Panc1 (cell line): ENCODE measurements around the gene NOTCH4. TPM values are rescaled to one million over a fixed set of nuclear protein-coding genes. Genes with fewer than 3 reads are reported as not detected.

Experiments
- ATAC-seq: fragments of 200-7000 bp; cut with Tn5 transposase; 2 replicates; pipeline ENCODE4 v1.9.1; 2020; ENCODE audit warnings: mild to moderate bottlenecking, moderate library complexity
- BruUV-seq: library from RNA; stranded (reverse); fragments of 400-500 nt; replicated peaks from 2 replicates; lab custom pipeline; 2021; lab: Mats Ljungman, UMichigan
- CTCF ChIA-PET: fragments of 300-600 bp; sonication (Branson Sonifier 250); formaldehyde crosslinking; loops from one replicate; lab custom pipeline; 2022; ENCODE audit warnings: antibody characterized with exemption; lab: Charles Lee
- POLR2A ChIA-PET: fragments of 300-600 bp; sonication (Branson Sonifier 250); formaldehyde crosslinking; loops from one replicate; lab custom pipeline; 2022; ENCODE audit warnings: antibody characterized with exemption; lab: Charles Lee
- DNase-seq: peaks from one replicate; pipeline ENCODE4 v3.0.0-alpha.2; 2010; ENCODE audit warnings: low read depth, low spot score
- H3K27ac ChIP-seq: 2 replicates; pipeline ENCODE4 v1.5.1; 2011; ENCODE audit warnings: mild to moderate bottlenecking, low read length, inconsistent platforms
- H3K27me3 ChIP-seq: fragments of 200-500 bp; sonication (Bioruptor generic); 2 replicates; pipeline ENCODE4 v1.6.0; 2014; ENCODE audit warnings: low read length, inconsistent platforms; ENCODE audit not compliant: control insufficient read depth, insufficient read depth
- H3K36me3 ChIP-seq: fragments of 200-500 bp; sonication (Bioruptor generic); 2 replicates; pipeline ENCODE4 v1.5.1; 2014; ENCODE audit warnings: inconsistent platforms, mild to moderate bottlenecking, low read length, moderate library complexity; ENCODE audit not compliant: control insufficient read depth, insufficient read depth
- H3K4me1 ChIP-seq: 2 replicates; pipeline ENCODE4 v1.5.1; 2011; ENCODE audit warnings: inconsistent platforms, mild to moderate bottlenecking, low read length, moderate library complexity; ENCODE audit not compliant: control insufficient read depth, insufficient read depth
- H3K4me3 ChIP-seq, 2 experiments: 2 replicates each; pipeline ENCODE4 v1.5.1; 2011 to 2012; ENCODE audit warnings: low read depth in 2 of 2, low read length in 2 of 2, mild to moderate bottlenecking in 2 of 2, inconsistent platforms in 1 of 2, moderate library complexity in 1 of 2
- H3K9me3 ChIP-seq: fragments of 200-500 bp; sonication (Bioruptor generic); 2 replicates; pipeline ENCODE4 v1.5.1; 2014; ENCODE audit warnings: low read depth, mild to moderate bottlenecking, inconsistent platforms, low read length, moderate library complexity; ENCODE audit not compliant: control insufficient read depth, insufficient read depth
- POLR2AphosphoS5 ChIP-seq: IDR thresholded peaks from 2 replicates; pipeline ENCODE4 v1.6.1; 2012; ENCODE audit warnings: mild to moderate bottlenecking, low read depth, low read length, moderate library complexity
- SIN3A ChIP-seq: IDR thresholded peaks from 2 replicates; pipeline ENCODE4 v1.6.1; 2012; ENCODE audit warnings: low read depth, mild to moderate bottlenecking, low read length, moderate library complexity, borderline replicate concordance; ENCODE audit not compliant: insufficient read depth
- TCF7L2 ChIP-seq: IDR thresholded peaks from 2 replicates; pipeline ENCODE4 v1.6.1; 2011; ENCODE audit warnings: mild to moderate bottlenecking, low read depth, low read length, inconsistent platforms
- in situ Hi-C: cut with HindIII; loops from 2 replicates; pipeline ENCODE4 v1.10.0; 2016; ENCODE audit warnings: low sequenced_read_pairs, low pct_unique_long_range_greater_than_20kb
- intact Hi-C: fragments of 100-400 bp; cut with micrococcal nuclease; formaldehyde crosslinking; loops from one replicate; pipeline ENCODE4 v1.10.0; 2022; ENCODE audit not compliant: unreplicated experiment
- total RNA-seq: library from RNA; stranded (reverse); gene quantifications from one replicate; pipeline ENCODE4 v1.2.1, GENCODE V29; 2021; ENCODE audit not compliant: unreplicated experiment
- TF ChIP-seq, protein P1 (sequence below), 2 experiments: IDR thresholded peaks; 2 replicates each; pipeline ENCODE4 v1.6.1; 2011 to 2012; ENCODE audit warnings: low read depth in 2 of 2, control low read depth in 1 of 2, low read length in 1 of 2, mild to moderate bottlenecking in 1 of 2, moderate library complexity in 1 of 2; ENCODE audit not compliant: insufficient read depth in 1 of 2

Gene NOTCH4
- total RNA-seq, 1 experiment from 2014 or later, result 2.0 TPM

DNA sequence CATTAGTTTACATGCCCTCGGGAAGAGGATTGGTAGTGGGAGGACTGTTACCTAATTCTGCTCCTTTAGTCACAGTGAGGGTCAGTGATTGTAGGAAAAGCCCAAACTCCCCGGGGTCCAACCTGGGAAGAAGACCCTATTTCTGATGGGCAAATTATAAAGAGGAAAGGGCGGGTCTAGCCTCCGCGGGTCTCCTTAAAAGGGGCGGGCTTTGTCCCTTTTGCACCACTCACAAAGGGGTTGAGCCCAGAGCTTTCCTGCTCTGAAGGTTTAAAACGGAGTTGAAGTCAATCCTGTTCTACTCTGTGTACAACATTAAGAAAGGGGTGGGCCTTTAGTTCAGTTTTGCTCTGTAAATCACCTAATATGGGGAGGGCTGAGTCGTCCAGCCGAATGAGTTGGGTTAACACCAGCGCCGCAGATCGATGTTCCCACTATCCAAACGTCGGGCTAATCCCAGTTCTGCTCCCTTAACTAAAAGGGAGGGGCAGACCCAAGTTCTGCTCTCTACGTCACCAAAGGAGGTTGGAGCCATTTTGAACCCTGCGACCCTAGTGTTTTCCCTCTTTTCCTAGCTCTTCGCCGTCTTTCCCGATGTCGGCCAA lies 46.6 kb downstream of the NOTCH4 start:
- no TSS peak for BruUV-seq
- CTCF ChIA-PET, result interaction anchor here (0.6 to 1.4 kb wide), 2 partner anchors 13 to 18 kb away, joined by 3 read pairs; no protein-coding TSS in a partner anchor
- H3K4me1 ChIP-seq, result peaks cover 37% of the 10 kb centered on the region
- TF ChIP-seq SIN3A (no peak), POLR2AphosphoS5 (peak; percentile 70; the same call in 1 of the 2 replicates)
- H3K27me3 ChIP-seq, result no peaks in the 10 kb centered on the region
- H3K4me3 ChIP-seq, result peak overlapping the region; percentile 61 to 64
- H3K36me3 ChIP-seq, result 0 out of 2 replicates have a peak, but pooled peaks cover 3% of the 10 kb centered on the region
- POLR2A ChIA-PET, result interaction anchor here (1.0 to 1.1 kb wide), 2 partner anchors 18 to 87 kb away, joined by 3 to 4 read pairs; no protein-coding TSS in a partner anchor
- H3K27ac ChIP-seq, result peak overlapping the region; percentile 98
- intact Hi-C loops (no loop called here), in situ Hi-C loops (no loop called here)
- DNase-seq (no peak), ATAC-seq (peak; percentile 52)
- H3K9me3 ChIP-seq, result no peaks in the 10 kb centered on the region

DNA sequence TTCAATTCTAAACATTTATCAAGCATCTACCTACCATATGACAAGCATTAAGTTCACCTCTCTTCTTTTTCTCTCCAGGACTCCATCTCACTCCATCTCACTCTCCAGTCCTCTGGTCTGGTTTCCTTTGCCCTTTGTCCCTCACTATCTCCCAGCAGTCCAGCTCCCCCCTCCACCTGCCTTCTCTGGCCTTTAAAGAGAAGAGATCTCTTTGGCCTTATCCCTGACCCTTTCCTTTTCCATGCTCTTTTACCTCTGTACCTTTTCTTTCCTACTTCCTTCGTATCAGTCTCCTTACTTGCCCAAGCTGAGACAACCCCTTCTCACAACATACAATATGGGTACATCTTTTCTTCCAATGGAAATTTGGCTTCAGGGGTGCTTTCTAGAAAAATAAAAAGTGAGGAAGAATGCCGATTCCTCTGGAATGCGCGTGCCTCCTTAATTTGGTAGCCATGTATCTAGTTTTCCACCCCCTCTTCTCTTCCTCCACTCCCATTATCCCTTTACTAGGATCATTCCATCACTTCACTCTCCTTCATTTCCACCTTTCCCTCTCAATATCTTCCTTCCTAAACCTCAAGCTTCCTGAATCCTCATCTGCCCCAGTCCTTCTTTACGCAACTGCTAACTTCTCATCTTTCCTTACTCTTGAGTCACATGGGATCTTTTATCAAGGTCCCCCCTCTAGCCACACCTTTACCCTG lies 47.2 kb downstream of the NOTCH4 start:
- no peaks in the 10 kb centered on the region for H3K27me3 ChIP-seq
- in situ Hi-C loops (no loop called here), intact Hi-C loops (no loop called here)
- DNase-seq (no peak), ATAC-seq (no peak)
- TF ChIP-seq, protein P1, sequence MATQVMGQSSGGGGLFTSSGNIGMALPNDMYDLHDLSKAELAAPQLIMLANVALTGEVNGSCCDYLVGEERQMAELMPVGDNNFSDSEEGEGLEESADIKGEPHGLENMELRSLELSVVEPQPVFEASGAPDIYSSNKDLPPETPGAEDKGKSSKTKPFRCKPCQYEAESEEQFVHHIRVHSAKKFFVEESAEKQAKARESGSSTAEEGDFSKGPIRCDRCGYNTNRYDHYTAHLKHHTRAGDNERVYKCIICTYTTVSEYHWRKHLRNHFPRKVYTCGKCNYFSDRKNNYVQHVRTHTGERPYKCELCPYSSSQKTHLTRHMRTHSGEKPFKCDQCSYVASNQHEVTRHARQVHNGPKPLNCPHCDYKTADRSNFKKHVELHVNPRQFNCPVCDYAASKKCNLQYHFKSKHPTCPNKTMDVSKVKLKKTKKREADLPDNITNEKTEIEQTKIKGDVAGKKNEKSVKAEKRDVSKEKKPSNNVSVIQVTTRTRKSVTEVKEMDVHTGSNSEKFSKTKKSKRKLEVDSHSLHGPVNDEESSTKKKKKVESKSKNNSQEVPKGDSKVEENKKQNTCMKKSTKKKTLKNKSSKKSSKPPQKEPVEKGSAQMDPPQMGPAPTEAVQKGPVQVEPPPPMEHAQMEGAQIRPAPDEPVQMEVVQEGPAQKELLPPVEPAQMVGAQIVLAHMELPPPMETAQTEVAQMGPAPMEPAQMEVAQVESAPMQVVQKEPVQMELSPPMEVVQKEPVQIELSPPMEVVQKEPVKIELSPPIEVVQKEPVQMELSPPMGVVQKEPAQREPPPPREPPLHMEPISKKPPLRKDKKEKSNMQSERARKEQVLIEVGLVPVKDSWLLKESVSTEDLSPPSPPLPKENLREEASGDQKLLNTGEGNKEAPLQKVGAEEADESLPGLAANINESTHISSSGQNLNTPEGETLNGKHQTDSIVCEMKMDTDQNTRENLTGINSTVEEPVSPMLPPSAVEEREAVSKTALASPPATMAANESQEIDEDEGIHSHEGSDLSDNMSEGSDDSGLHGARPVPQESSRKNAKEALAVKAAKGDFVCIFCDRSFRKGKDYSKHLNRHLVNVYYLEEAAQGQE (IDR thresholded peaks at IDR 0.05; ENCODE audit: insufficient read depth in 1 of 2, low read depth in 2 of 2, low read length in 1 of 2), result no peak
- TF ChIP-seq SIN3A (no peak), TCF7L2 (no peak)
- peak overlapping the region; percentile 98 for H3K27ac ChIP-seq
- no peaks in the 10 kb centered on the region for H3K9me3 ChIP-seq
- peak overlapping the region; percentile 61 to 64 for H3K4me3 ChIP-seq
- peaks cover 37% of the 10 kb centered on the region for H3K4me1 ChIP-seq
- POLR2A ChIA-PET, result interaction anchor here (0.6 kb wide), 1 partner anchor 246 kb away, joined by 5 read pairs; no protein-coding TSS in a partner anchor
- 0 out of 2 replicates have a peak, but pooled peaks cover 3% of the 10 kb centered on the region for H3K36me3 ChIP-seq
- CTCF ChIA-PET, result interaction anchor here (1.4 kb wide), 1 partner anchor 19 kb away, joined by 3 read pairs; no protein-coding TSS in a partner anchor
- BruUV-seq, result no TSS peak

DNA sequence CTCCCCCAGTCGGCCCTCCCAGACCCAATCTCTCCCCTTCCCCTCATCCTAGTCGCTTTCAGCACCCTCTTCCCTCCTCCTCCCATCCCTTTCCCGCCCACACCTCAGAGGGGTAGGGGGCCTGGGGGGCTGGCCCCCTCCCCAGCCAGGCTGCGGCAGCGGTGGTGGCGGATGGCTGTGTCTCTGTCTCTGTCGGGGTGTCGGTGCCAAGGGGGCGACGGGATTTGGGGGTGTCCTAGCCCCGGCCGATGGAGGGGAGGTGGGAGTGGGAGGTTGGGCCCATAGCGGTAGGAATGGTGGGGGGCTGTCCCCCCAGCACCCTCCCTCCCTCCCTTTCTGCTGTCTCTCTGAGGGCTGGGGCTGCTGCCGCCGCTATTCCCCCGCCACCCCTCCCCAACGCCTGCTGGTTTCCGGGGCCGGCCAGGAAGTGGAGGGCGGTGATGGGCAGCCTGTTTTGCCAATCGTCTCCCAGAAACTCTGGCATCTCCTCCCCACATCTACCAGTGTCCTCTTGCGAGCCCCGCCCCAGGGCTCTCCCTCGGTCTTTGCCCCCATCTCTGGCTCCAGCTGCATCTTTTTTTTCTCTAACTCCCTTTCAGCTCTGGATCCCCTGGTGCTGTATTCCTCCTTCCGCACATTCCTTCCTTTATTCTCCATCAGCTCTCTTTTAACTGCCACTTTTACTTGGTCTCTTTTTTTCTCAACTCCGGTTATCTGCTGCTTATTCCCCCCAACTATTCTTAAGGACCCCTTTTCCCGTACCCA lies 48.0 kb downstream of the NOTCH4 start, which contains the start of gene AGPAT1:
Gene AGPAT1 (minus strand): TSS at position 374 of the 765 bp plus-strand sequence. CDS start 4,588 bp downstream, outside the sequence.
- 0 out of 2 replicates have a peak, but pooled peaks cover 4% of the 10 kb centered on the region for H3K36me3 ChIP-seq
- peak; percentile 79 for TF ChIP-seq POLR2AphosphoS5
- TF ChIP-seq, protein P1 (IDR thresholded peaks at IDR 0.05; ENCODE audit: insufficient read depth in 1 of 2, low read depth in 2 of 2, low read length in 1 of 2), result no peak
- H3K27ac ChIP-seq, result peak within 1 kb of the TSS; percentile 98
- H3K4me1 ChIP-seq, result peaks cover 37% of the 10 kb centered on the region
- no peaks in the 10 kb centered on the region for H3K27me3 ChIP-seq
- DNase-seq (no peak), ATAC-seq (peak; percentile 78)
- intact Hi-C loops (no loop called here), in situ Hi-C loops (no loop called here)
- no TSS peak for BruUV-seq
- peak within 1 kb of the TSS; percentile 61 to 64 for H3K4me3 ChIP-seq
- ChIA-PET CTCF (no interaction called here), POLR2A (no interaction called here)
- H3K9me3 ChIP-seq, result no peaks in the 10 kb centered on the region
